ENCODE results near the gene PQBP1.

PQBP1 gene

GRCh38 chrX:48902135-48902534 lies 4.4 kb downstream of the PQBP1 start:
- no peak for DNase-seq (ENCODE audit: low read depth)

GRCh38 chrX:48902776-48903175 lies 5.0 kb downstream of the PQBP1 start:
- no peak for DNase-seq (ENCODE audit: low read depth)

- DNase-seq (ENCODE audit: low read depth), result no peak
Measured at GRCh38 chrX:48903290-48903689, 5.6 kb downstream of the PQBP1 start.

- no peak for DNase-seq (ENCODE audit: low read depth)
Measured at GRCh38 chrX:48904180-48904579, 6.5 kb downstream of the PQBP1 start.

GRCh38 chrX:48904626-48905025 lies 6.9 kb downstream of the PQBP1 start:
- DNase-seq (ENCODE audit: low read depth), result no peak

- no peak for DNase-seq (ENCODE audit: low read depth)
Measured at GRCh38 chrX:48905090-48905790, 7.5 kb downstream of the PQBP1 start.

GRCh38 chrX:48908600-48908999 lies 10.9 kb downstream of the PQBP1 start:
- no peak for DNase-seq (ENCODE audit: low read depth)

GRCh38 chrX:48909703-48910294 lies 12.1 kb downstream of the PQBP1 start:
- no peak for DNase-seq (ENCODE audit: low read depth)

- no peak for DNase-seq (ENCODE audit: low read depth)
Measured at GRCh38 chrX:48910926-48911411, 13.2 kb downstream of the PQBP1 start.

GRCh38 chrX:48911412-48912182 lies 13.9 kb downstream of the PQBP1 start, which contains the start of gene SLC35A2:
SLC35A2 (minus strand) TSS chrX:48911646; CDS start chrX:48911636, 10 bp downstream.
- peak; percentile 80 for DNase-seq (ENCODE audit: low read depth)

- DNase-seq (ENCODE audit: low read depth), result no peak
Measured at GRCh38 chrX:48913605-48914366, 16.1 kb downstream of the PQBP1 start.

GRCh38 chrX:48914593-48915493 lies 17.1 kb downstream of the PQBP1 start:
- DNase-seq (ENCODE audit: low read depth), result no peak

- DNase-seq (ENCODE audit: low read depth), result peak; percentile 74
Measured at GRCh38 chrX:48917139-48918001, 19.6 kb downstream of the PQBP1 start.

GRCh38 chrX:48918301-48918642 lies 20.5 kb downstream of the PQBP1 start:
- DNase-seq (ENCODE audit: low read depth), result no peak

- DNase-seq (ENCODE audit: low read depth), result peak; percentile 85
Measured at GRCh38 chrX:48918643-48919340, 21.1 kb downstream of the PQBP1 start, which contains the start of gene PIM2. PIM2 (minus strand) TSS chrX:48919024; CDS start chrX:48918834, 190 bp downstream.

GRCh38 chrX:48919360-48919841 lies 21.7 kb downstream of the PQBP1 start:
- DNase-seq (ENCODE audit: low read depth), result no peak

GRCh38 chrX:48919947-48920717 lies 22.4 kb downstream of the PQBP1 start:
- DNase-seq (ENCODE audit: low read depth), result no peak

GRCh38 chrX:48920718-48921104 lies 23.0 kb downstream of the PQBP1 start:
- DNase-seq (ENCODE audit: low read depth), result no peak

Measured in stimulated activated CD8-positive, alpha-beta memory T cell treated with anti-CD3 and anti-CD28 coated beads, Interleukin-12 subunit alpha, Interleukin-12 subunit beta, amount 100 ng/mL, for 1 hour (primary cell).